ENCODE data around the gene ARHGEF26.

ARHGEF26 gene

GRCh38 chr3:154120961-154121700 lies at the start of gene ARHGEF26:
TSS of gene ARHGEF26 (plus strand) at chr3:154121390. CDS start at chr3:154121993, 603 bp downstream.
- Histone ChIP-seq H3K4me3 (ENCODE audit: severe bottlenecking) (peak within 1 kb of the TSS; percentile 68), H3K27me3 (ENCODE audit: insufficient read depth, poor library complexity, severe bottlenecking) (no peaks in the 10 kb centered on the region), H3K27ac (ENCODE audit: poor library complexity, severe bottlenecking) (no peak within 1 kb of the TSS), H3K36me3 (ENCODE audit: low read depth) (no peaks in the 10 kb centered on the region), H3K4me1 (ENCODE audit: insufficient read depth, poor library complexity, severe bottlenecking) (no peaks in the 10 kb centered on the region), H3K9me3 (ENCODE audit: severe bottlenecking) (no peaks in the 10 kb centered on the region)
- no peak for TF ChIP-seq CTCF (IDR thresholded peaks at IDR 0.05; ENCODE audit: poor library complexity, severe bottlenecking)
- peak; percentile 84 for DNase-seq (ENCODE audit: low spot score)
- ATAC-seq (ENCODE audit: low read depth) = peak; percentile 81

GRCh38 chr3:154074966-154075365 lies 46.2 kb upstream of the ARHGEF26 start:
- Histone ChIP-seq H3K4me1 (ENCODE audit: insufficient read depth, poor library complexity, severe bottlenecking) (no peaks in the 10 kb centered on the region), H3K4me3 (ENCODE audit: severe bottlenecking) (no peak overlapping the region), H3K36me3 (ENCODE audit: low read depth) (no peaks in the 10 kb centered on the region), H3K27ac (ENCODE audit: poor library complexity, severe bottlenecking) (no peak overlapping the region), H3K27me3 (ENCODE audit: insufficient read depth, poor library complexity, severe bottlenecking) (no peaks in the 10 kb centered on the region), H3K9me3 (ENCODE audit: severe bottlenecking) (no peaks in the 10 kb centered on the region)
- no peak for TF ChIP-seq CTCF (IDR thresholded peaks at IDR 0.05; ENCODE audit: poor library complexity, severe bottlenecking)
- ATAC-seq (ENCODE audit: low read depth) (no peak), DNase-seq (ENCODE audit: low spot score) (no peak)

- DNase-seq (ENCODE audit: low spot score) (no peak), ATAC-seq (ENCODE audit: low read depth) (no peak)
- H3K4me1 ChIP-seq (ENCODE audit: insufficient read depth, poor library complexity, severe bottlenecking) = no peaks in the 10 kb centered on the region
- no peak for TF ChIP-seq CTCF (IDR thresholded peaks at IDR 0.05; ENCODE audit: poor library complexity, severe bottlenecking)
- H3K36me3 ChIP-seq (ENCODE audit: low read depth) = no peaks in the 10 kb centered on the region
- H3K9me3 ChIP-seq (ENCODE audit: severe bottlenecking) = no peaks in the 10 kb centered on the region
- H3K4me3 ChIP-seq (ENCODE audit: severe bottlenecking) = no peak overlapping the region
- H3K27ac ChIP-seq (ENCODE audit: poor library complexity, severe bottlenecking) = no peak overlapping the region
- no peaks in the 10 kb centered on the region for H3K27me3 ChIP-seq (ENCODE audit: insufficient read depth, poor library complexity, severe bottlenecking)
Observed at GRCh38 chr3:154078672-154079071, 42.5 kb upstream of the ARHGEF26 start.

- no peak overlapping the region for H3K27ac ChIP-seq (ENCODE audit: poor library complexity, severe bottlenecking)
- H3K36me3 ChIP-seq (ENCODE audit: low read depth) = no peaks in the 10 kb centered on the region
- DNase-seq (ENCODE audit: low spot score) = no peak
- H3K4me3 ChIP-seq (ENCODE audit: severe bottlenecking) = no peak overlapping the region
- no peaks in the 10 kb centered on the region for H3K4me1 ChIP-seq (ENCODE audit: insufficient read depth, poor library complexity, severe bottlenecking)
- no peaks in the 10 kb centered on the region for H3K9me3 ChIP-seq (ENCODE audit: severe bottlenecking)
- no peak for TF ChIP-seq CTCF (IDR thresholded peaks at IDR 0.05; ENCODE audit: poor library complexity, severe bottlenecking)
- no peak for ATAC-seq (ENCODE audit: low read depth)
- H3K27me3 ChIP-seq (ENCODE audit: insufficient read depth, poor library complexity, severe bottlenecking) = no peaks in the 10 kb centered on the region
Observed at GRCh38 chr3:154081305-154081704, 39.9 kb upstream of the ARHGEF26 start.

GRCh38 chr3:154085071-154085470 lies 36.1 kb upstream of the ARHGEF26 start:
- no peak for TF ChIP-seq CTCF (IDR thresholded peaks at IDR 0.05; ENCODE audit: poor library complexity, severe bottlenecking)
- Histone ChIP-seq H3K27ac (ENCODE audit: poor library complexity, severe bottlenecking) (no peak overlapping the region), H3K4me1 (ENCODE audit: insufficient read depth, poor library complexity, severe bottlenecking) (no peaks in the 10 kb centered on the region), H3K9me3 (ENCODE audit: severe bottlenecking) (no peaks in the 10 kb centered on the region), H3K36me3 (ENCODE audit: low read depth) (no peaks in the 10 kb centered on the region), H3K27me3 (ENCODE audit: insufficient read depth, poor library complexity, severe bottlenecking) (no peaks in the 10 kb centered on the region), H3K4me3 (ENCODE audit: severe bottlenecking) (no peak overlapping the region)
- no peak for DNase-seq (ENCODE audit: low spot score)
- no peak for ATAC-seq (ENCODE audit: low read depth)
